Measurements from ENCODE around the gene SNCA.

DNA sequence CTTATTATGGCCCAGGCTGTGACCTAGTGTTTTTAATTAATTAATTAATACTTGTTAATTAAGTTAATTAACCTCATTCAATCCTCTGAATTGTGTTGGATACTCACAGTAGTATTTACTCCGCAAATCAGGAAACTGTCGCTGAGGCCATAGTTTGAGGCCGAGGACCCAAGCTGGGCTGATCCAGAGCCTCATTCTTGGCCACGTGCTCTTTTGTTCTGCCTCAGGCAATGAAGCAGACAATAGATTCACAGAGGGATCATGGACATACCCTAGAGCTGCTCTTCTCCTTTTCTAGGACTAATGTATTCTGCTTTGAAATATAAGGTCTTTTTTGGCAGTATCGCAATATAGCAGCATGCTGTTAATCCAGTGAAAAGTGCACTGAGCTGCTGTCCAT is 24.0 kb upstream of the SNCA start:
- TF ChIP-seq, protein P1, sequence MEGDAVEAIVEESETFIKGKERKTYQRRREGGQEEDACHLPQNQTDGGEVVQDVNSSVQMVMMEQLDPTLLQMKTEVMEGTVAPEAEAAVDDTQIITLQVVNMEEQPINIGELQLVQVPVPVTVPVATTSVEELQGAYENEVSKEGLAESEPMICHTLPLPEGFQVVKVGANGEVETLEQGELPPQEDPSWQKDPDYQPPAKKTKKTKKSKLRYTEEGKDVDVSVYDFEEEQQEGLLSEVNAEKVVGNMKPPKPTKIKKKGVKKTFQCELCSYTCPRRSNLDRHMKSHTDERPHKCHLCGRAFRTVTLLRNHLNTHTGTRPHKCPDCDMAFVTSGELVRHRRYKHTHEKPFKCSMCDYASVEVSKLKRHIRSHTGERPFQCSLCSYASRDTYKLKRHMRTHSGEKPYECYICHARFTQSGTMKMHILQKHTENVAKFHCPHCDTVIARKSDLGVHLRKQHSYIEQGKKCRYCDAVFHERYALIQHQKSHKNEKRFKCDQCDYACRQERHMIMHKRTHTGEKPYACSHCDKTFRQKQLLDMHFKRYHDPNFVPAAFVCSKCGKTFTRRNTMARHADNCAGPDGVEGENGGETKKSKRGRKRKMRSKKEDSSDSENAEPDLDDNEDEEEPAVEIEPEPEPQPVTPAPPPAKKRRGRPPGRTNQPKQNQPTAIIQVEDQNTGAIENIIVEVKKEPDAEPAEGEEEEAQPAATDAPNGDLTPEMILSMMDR (IDR thresholded peaks at IDR 0.05) = no peak
- TF ChIP-seq POLR2A (IDR thresholded peaks at IDR 0.05) = no peak
